Measurements from ENCODE around the gene CSH2. TPM values are rescaled to one million over a fixed set of nuclear protein-coding genes. Genes with fewer than 3 reads are reported as not detected.

Gene CSH2
- total and polyA plus RNA-seq, 9 of the 15 experiments (the other 6 are each of a cell fraction or from before 2014, with no cell fraction given), result not detected

- H3K27me3 ChIP-seq (ENCODE audit: control insufficient read depth in 2 of 2, insufficient read depth in 2 of 2, low read length in 2 of 2), result no peaks in the 10 kb centered on the region
- no peaks in the 10 kb centered on the region for H3K9me3 ChIP-seq (replicated peaks; ENCODE audit: control insufficient read depth, insufficient read depth, low read depth, low read length)
- no peak for FAIRE-seq
- no peak for DNase-seq (ENCODE audit: extremely low read depth in 1 of 4, low spot score in 3 of 4)
- no peaks in the 10 kb centered on the region for H4K20me1 ChIP-seq (replicated peaks; ENCODE audit: control insufficient read depth, insufficient read depth, low read length)
- H3K4me2 ChIP-seq (ENCODE audit: insufficient read depth, low read length), result peak overlapping the region; percentile 96
- POLR2A ChIA-PET, result interaction anchor here (0.6 to 5.8 kb wide), 5 partner anchors 8 to 67 kb away, joined by 4 to 66 read pairs (median 10); partner anchors contain the start of genes CCDC47, DDX42, FTSJ3 and PSMC5
- BruUV-seq (replicated peaks), result no TSS peak
- no peaks in the 10 kb centered on the region for H3K9me1 ChIP-seq (ENCODE audit: control insufficient read depth, insufficient read depth, low read length)
- CTCF ChIA-PET (ENCODE audit: low intra/inter-chr PET ratio), result no interaction called here
- TF ChIP-seq GATA2 (CRISPR knock-in tag; IDR thresholded peaks at IDR 0.05) (no peak), RBFOX2 (IDR thresholded peaks at IDR 0.05; ENCODE audit: low read depth, low read length) (peak; percentile 45; the same call in 1 of the 2 replicates)
- H2AFZ ChIP-seq (ENCODE audit: low read depth, low read length), result no peak overlapping the region
- peaks cover 23 to 51% of the 10 kb centered on the region in 2 experiments for H3K4me1 ChIP-seq (replicated peaks in 1 of 2; ENCODE audit: control insufficient read depth in 2 of 2, insufficient read depth in 2 of 2, low read length in 2 of 2)
- 48% methylated on average over 4 of the region's 4 CpGs for WGBS (ENCODE audit: insufficient coverage, low coverage, missing lambda C conversion rate)
- in situ Hi-C loops (cut with MboI) (loop anchor here (25.0 kb wide), 1 partner anchor 403 kb away; the partner anchor contains the start of gene CYB561), intact Hi-C loops (cut with micrococcal nuclease) (loop anchor here (10.0 kb wide), 2 partner anchors 216 to 406 kb away; partner anchors contain the start of gene MAP3K3)
- peak overlapping the region; percentile 95 for H3K4me3 ChIP-seq
- no peak for ATAC-seq
- peaks cover 37% of the 10 kb centered on the region for H3K36me3 ChIP-seq (ENCODE audit: control insufficient read depth, insufficient read depth, low read length)
- peaks cover 59% of the 10 kb centered on the region for H3K79me2 ChIP-seq (ENCODE audit: control insufficient read depth, insufficient read depth, low read length)
- peak overlapping the region; percentile 86; the same call in 2 of the 3 replicates for H3K27ac ChIP-seq (ENCODE audit: extremely low read depth, low read depth, low read length)
- peak overlapping the region; percentile 93 to 98 for H3K9ac ChIP-seq (ENCODE audit: insufficient read depth in 1 of 2, low read depth in 2 of 2, low read length in 2 of 2)
These were observed 32.7 kb downstream of the CSH2 start for GRCh38 chr17:63840591-63841349.

DNA sequence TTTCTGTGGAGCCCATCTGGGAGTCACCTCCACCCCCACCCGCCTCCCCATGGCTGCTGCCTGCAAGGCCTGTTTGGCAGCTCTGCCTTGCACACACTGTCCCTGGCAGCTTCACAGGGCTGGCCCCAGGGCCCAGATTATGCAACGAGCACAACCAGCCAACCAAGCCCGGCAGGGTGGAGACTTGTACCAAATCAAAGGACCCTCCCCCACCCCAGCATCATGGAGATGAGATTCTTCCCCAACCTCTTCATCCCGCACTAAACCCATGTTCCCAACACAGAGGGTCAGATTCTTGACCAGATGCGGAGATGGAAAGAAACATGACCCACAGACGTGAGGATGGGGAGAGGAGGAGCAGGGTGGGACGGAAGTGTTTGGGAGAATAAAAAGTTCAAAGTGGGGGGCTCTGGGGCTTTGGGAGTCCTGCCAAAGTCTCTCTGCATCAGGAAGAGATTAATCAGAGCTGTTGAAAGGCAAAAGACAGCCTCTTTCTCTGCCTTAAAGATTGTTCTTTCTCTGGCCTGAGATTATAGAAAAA is 34.8 kb downstream of the CSH2 start:
- H3K79me2 ChIP-seq (ENCODE audit: control insufficient read depth, insufficient read depth, low read length), result peaks cover 57% of the 10 kb centered on the region
- intact Hi-C loops (cut with micrococcal nuclease) (loop anchor here (10.0 kb wide), 1 partner anchor 144 kb away; no protein-coding TSS in a partner anchor), in situ Hi-C loops (cut with MboI) (loop anchor here (25.0 kb wide), 1 partner anchor 401 kb away; the partner anchor contains the start of gene CYB561)
- H2AFZ ChIP-seq (ENCODE audit: low read depth, low read length), result no peak overlapping the region
- H3K9ac ChIP-seq (ENCODE audit: insufficient read depth in 1 of 2, low read depth in 2 of 2, low read length in 2 of 2), result peak overlapping the region in 1 of 2 experiments; percentile 53; a peak in 2 of 4 replicates
- H3K36me3 ChIP-seq (ENCODE audit: control insufficient read depth, insufficient read depth, low read length), result peaks cover 57% of the 10 kb centered on the region
- H3K27me3 ChIP-seq (ENCODE audit: control insufficient read depth in 2 of 2, insufficient read depth in 2 of 2, low read length in 2 of 2), result no peaks in the 10 kb centered on the region
- no TSS peak for BruUV-seq (replicated peaks)
- FAIRE-seq, result no peak
- no peaks in the 10 kb centered on the region for H3K9me1 ChIP-seq (ENCODE audit: control insufficient read depth, insufficient read depth, low read length)
- H3K9me3 ChIP-seq (replicated peaks; ENCODE audit: control insufficient read depth, insufficient read depth, low read depth, low read length), result no peaks in the 10 kb centered on the region
- H3K4me1 ChIP-seq (replicated peaks in 1 of 2; ENCODE audit: control insufficient read depth in 2 of 2, insufficient read depth in 2 of 2, low read length in 2 of 2), result peaks cover 15 to 56% of the 10 kb centered on the region in 2 experiments
- ChIA-PET POLR2A (interaction anchor here (1.0 to 5.8 kb wide), 3 partner anchors 9 to 65 kb away, joined by 3 to 66 read pairs (median 10); partner anchors contain the start of genes CCDC47 and FTSJ3), CTCF (ENCODE audit: low intra/inter-chr PET ratio) (no interaction called here)
- H3K4me3 ChIP-seq, result no peak overlapping the region
- TF ChIP-seq ZNF444 (CRISPR knock-in tag; IDR thresholded peaks at IDR 0.05) (no peak), POLR2G (IDR thresholded peaks at IDR 0.05; ENCODE audit: low read depth, low read length) (0 out of 2 replicates have a peak, but pooled peaks have one; percentile 18)
- no peak for DNase-seq (ENCODE audit: extremely low read depth in 1 of 4, low spot score in 3 of 4)
- 80% methylated on average over 7 of the region's 7 CpGs for WGBS (ENCODE audit: insufficient coverage, low coverage, missing lambda C conversion rate)
- no peak overlapping the region for H3K4me2 ChIP-seq (ENCODE audit: insufficient read depth, low read length)
- H4K20me1 ChIP-seq (replicated peaks; ENCODE audit: control insufficient read depth, insufficient read depth, low read length), result no peaks in the 10 kb centered on the region
- H3K27ac ChIP-seq (ENCODE audit: extremely low read depth, low read depth, low read length), result no peak overlapping the region
- ATAC-seq, result no peak

All from K562 (cell line).